Prostate gland (tissue), 2 donors: Measurements from ENCODE around the gene SSH2.

ENCODE experiments used
- POLR2A ChIP-seq: fragments of 450-650 bp; IDR thresholded peaks from one replicate; pipeline ENCODE4 v1.6.1; 2016; ENCODE audit warnings: antibody characterized with exemption, mild to moderate bottlenecking
- POLR2AphosphoS5 ChIP-seq: sonication (generic); formaldehyde crosslinking; IDR thresholded peaks from one replicate; pipeline ENCODE4 v1.6.1; 2017; ENCODE audit warnings: antibody characterized with exemption
- TF ChIP-seq, protein P1 (sequence below), 4 experiments: fragments of 200-600 bp in 2 of 4; fragments of 450-650 bp in 2 of 4; sonication (generic) in 2 of 4; IDR thresholded peaks; 1 replicate in 3 of 4; 2 replicates in 1 of 4; pipeline ENCODE4 v1.5.1; 2016 to 2019; ENCODE audit warnings: antibody characterized with exemption in 4 of 4, mild to moderate bottlenecking in 2 of 4, moderate library complexity in 2 of 4

DNA sequence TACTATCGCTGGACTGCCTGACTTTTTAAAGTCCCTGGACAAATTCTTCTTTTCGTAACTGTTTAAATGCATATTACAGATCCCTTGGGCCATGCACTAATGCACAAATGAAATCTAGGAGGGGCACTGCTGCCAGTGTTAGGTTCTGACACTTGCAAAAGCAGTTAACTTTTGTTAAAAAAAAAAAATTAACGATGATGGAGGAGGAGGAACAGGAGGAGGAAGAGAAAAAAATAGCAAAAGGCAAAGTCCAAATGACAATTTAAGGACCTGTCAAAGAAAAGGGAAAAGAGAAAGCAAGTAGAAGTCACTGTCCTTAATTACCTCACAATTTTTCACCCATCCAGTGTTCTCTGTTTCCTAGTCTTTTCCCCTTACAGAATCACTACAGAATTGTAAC, 209.5 kb downstream of the SSH2 start:
- TF ChIP-seq, protein P1, sequence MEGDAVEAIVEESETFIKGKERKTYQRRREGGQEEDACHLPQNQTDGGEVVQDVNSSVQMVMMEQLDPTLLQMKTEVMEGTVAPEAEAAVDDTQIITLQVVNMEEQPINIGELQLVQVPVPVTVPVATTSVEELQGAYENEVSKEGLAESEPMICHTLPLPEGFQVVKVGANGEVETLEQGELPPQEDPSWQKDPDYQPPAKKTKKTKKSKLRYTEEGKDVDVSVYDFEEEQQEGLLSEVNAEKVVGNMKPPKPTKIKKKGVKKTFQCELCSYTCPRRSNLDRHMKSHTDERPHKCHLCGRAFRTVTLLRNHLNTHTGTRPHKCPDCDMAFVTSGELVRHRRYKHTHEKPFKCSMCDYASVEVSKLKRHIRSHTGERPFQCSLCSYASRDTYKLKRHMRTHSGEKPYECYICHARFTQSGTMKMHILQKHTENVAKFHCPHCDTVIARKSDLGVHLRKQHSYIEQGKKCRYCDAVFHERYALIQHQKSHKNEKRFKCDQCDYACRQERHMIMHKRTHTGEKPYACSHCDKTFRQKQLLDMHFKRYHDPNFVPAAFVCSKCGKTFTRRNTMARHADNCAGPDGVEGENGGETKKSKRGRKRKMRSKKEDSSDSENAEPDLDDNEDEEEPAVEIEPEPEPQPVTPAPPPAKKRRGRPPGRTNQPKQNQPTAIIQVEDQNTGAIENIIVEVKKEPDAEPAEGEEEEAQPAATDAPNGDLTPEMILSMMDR (IDR thresholded peaks at IDR 0.05) = no peak
- TF ChIP-seq POLR2A (no peak), POLR2AphosphoS5 (no peak)
